ENCODE data around the gene SPDYE6.
"Not testable (repeated sequence)": the region's sequence is repeated elsewhere in the genome, so short reads cannot be mapped to it uniquely, and the experiment has no call there.

The SPDYE6 gene

GRCh38 chr7:102363549-102364393 lies 7.5 kb upstream of the SPDYE6 start:
- peak; percentile 99 for DNase-seq

- not testable (repeated sequence) for DNase-seq
Measured at GRCh38 chr7:102346983-102347382, 9.3 kb downstream of the SPDYE6 start.

DNA sequence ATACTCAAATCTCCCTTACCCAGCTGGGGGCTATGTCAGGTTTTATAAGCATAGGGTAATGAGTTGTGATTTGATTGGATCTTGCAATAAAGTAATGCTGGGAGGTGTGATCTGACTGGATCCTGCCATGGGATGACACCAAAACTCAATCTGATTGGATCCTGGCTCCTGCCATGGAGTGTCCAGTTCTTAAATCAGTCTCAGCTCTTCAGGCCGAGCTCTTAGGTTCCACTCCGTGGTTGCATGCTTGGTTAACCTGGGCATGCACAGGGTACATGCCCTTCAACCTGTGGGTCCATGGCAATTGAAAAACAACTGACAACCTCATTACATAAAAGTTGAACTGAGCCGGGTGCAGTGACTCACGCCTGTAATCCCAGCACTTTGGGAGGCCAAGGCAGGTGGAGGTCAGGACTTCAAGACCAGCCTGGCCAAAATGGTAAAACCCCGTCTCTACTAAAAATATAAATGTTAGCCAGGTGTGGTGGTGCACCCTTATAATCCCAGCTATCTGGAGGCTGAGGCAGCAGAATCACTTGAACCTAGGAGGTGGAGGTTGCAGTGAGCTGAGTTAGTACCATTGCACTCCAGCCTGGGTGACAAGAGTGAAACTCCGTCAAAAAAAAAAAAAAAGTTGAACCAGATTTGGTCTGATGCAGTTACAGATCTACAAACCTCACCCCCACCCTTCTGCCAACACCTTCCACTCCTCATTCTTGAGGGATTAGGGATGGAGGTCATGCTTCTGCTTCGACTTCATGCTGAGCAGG lies 15.5 kb downstream of the SPDYE6 start:
- not testable (repeated sequence) for DNase-seq

GRCh38 chr7:102337420-102337819 lies 18.8 kb downstream of the SPDYE6 start:
- DNase-seq = not testable (repeated sequence)

DNA sequence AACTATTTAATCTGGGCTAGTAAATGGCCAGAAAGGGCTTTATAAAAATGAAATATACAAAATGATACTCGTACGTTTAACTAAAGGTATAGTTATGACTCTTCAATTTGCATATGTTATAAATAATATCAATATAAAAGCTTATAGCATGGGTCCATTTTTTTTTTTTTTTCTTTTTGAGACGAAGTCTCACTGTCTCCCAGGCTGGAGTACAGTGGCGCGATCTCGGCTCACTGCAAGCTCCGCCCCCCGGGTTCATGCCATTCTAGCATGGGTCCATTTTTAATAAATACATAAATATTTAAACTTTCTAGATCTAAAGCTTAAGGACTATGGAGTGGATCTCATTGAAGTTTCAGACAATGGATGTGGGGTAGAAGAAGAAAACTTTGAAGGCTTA lies 19.2 kb downstream of the SPDYE6 start:
- not testable (repeated sequence) for DNase-seq

- peak; percentile 23 for DNase-seq
Measured at GRCh38 chr7:102335574-102335973, 20.7 kb downstream of the SPDYE6 start.

- DNase-seq = not testable (repeated sequence)
Measured at GRCh38 chr7:102330666-102331460, 25.4 kb downstream of the SPDYE6 start.

DNA sequence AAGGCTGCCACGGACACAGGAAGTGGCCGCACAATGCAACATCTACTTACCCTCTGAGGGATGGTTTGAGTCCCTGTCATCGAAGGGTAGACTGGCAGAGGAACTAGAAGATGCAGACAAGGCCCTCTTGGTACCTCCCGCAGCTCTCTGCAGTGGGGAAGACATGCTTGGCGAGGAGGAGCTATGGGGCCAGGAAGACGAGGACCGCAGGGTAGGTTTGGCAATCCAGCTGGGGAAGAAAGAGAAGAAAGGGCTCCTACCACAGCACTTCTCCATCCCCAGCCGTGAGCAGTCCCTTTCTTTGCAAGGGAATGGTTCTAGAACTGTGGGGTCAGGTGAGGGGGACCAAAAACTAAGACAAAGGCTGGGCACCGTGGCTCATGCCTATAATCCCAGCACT lies 26.9 kb downstream of the SPDYE6 start:
- DNase-seq = not testable (repeated sequence)

- DNase-seq = not testable (repeated sequence)
Measured at GRCh38 chr7:102328863-102329262, 27.4 kb downstream of the SPDYE6 start.

DNA sequence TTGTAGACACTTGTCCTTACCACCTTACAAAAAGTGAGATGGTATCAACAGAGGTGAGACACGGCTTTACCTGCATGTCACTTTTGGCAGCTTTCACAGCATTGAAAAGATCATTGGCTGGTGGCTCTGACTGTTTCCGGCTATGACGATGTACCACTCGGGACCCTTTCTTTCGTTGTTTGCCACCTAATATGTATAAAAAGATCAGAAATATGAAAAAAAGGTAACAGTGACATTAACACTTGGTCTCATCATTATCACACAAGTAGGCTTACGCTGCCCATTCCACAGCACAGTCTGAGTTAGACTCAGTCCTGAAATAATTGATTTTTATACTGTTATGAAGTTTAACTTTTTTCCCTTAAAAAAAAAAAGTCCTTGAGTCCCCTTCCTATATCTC lies 29.1 kb downstream of the SPDYE6 start:
- not testable (repeated sequence) for DNase-seq

DNA sequence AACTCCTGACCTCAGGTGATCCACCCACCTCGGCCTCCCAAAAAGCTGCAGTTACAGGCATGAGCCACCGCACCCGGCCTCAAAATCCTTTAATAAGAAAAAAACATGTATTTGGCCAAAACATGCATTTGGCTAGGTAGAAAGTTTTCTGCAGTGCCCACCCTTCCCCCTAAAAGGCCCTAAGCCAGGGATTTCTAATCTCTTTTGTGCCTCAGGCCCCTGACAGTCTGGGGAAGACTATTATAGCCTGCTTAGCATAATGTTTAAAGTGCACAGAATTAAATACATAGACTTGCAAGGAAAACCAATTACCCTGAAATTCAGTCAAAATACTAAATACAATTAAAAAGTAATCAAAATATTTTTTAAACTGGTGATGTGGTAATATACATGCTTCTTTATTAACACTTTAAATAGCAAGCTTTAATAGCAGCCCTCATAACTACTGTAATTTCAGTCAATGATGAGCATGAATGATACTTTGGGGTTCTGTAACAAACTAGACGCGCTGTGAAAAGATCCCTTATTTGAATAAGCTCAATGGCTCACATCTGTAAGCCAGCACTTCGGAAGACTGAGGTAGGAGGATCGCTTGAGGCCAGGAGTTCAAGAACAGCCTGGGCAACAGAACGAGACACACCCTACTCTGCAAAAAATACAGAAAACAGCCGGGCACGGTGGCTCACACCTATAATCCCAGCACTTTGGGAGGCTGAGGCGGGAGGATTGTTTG lies 29.9 kb downstream of the SPDYE6 start:
- DNase-seq = no peak

GRCh38 chr7:102325106-102325505 lies 31.1 kb downstream of the SPDYE6 start:
- not testable (repeated sequence) for DNase-seq

- DNase-seq = no peak
Measured at GRCh38 chr7:102323914-102324195, 32.4 kb downstream of the SPDYE6 start.

DNA sequence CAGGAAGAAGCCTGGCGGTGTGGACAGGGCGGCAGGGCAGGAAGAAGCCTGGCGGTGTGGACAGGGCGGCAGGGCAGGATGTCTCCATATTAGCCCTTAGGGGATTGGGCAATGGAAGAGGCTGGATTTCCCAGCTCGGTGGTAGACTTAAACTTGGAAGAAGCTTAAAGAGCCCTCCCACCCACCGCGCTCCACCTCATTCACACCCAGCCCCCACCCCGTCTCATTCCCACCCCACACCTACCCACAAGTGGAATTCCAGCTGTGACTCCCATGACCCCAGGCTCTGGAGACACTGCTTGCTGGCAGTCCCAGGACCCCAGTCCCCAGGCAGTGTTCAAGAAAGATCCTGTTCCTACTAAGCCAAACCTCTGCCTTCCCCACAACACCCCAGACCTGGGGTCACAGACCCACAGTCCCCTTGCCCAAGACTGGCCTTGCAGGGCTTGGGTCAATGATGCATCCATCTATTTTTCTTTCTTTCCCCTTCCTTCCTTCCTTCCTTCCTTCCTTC lies 34.0 kb downstream of the SPDYE6 start:
- DNase-seq = no peak

DNA sequence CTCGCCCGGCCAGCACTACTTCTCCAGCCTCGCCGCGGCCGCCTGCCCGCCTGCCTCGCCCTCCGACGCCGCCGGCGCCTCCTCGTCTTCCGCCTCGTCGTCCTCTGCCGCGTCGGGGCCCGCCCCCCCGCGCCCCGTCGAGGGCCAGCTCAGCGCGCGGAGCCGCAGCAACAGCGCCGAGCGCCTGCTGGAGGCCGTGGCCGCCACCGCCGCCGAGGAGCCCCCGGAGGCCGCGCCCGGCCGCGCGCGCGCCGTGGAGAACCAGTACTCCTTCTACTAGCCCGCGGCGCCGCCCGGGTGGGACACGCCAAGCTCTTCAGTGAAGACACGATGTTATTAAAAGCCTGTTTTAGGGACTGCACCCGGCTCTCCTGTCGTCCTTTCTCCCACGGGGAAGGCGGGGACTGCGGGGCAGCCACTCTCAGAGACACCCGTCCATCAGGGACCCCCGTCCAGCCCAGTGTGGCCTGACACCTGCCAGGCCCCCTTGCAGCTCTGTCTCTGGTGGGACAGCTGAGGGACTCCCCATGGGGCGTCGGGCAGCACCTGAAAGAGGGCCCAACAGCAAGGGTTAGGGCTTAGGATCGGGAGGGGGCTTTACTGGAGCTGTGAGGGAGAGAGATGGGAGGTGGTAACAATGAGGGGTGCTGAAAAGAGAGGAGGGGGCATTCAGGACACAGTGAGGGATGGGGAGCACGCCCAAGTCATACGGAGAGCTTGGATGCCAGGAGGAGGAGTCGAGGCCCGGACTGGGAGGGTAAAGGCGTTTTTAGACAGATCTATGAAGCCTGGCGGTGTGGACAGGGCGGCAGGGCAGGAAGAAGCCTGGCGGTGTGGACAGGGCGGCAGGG lies 34.7 kb downstream of the SPDYE6 start:
- DNase-seq = peak; percentile 86

- DNase-seq = no peak
Measured at GRCh38 chr7:102320601-102321350, 35.5 kb downstream of the SPDYE6 start.

DNA sequence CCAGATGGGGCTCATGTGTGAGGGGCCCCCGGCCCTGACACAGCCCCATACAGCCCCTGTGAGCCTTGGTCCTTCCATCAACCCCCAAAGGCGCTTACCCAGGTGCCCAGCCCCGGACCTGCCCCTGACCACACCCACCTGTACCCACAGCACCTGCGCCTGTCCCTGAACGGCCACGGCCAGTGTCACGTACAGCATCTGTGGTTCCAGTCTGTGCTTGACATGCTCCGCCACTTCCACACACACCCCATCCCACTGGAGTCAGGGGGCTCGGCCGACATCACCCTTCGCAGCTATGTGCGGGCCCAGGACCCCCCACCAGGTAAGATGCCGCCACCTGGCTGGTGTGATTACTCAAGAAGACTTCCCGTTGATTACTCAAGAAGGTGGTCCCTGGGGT lies 36.1 kb downstream of the SPDYE6 start:
- DNase-seq = no peak

DNA sequence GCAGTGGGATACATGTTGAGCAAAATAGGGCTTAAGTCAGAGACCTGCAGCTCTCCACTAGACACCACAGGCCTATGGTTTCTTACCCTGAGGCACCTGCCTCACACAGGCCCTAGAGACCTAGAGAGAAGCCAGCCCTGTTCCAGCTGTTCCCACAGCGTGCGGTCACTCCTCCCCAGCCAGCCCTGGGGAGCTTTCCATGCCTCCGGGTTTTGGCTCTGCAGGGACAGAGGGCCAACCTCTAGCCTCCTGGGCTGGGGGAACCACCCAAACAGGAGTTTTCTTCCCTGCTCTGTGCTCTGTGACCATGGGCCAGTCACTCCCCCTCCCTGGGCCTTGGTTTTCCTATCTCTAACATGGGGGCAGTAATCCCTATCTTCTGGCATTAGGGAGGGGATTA lies 36.6 kb downstream of the SPDYE6 start:
- DNase-seq = no peak

- peak; percentile 85 for DNase-seq
Measured at GRCh38 chr7:102318482-102318971, 37.7 kb downstream of the SPDYE6 start.

DNA sequence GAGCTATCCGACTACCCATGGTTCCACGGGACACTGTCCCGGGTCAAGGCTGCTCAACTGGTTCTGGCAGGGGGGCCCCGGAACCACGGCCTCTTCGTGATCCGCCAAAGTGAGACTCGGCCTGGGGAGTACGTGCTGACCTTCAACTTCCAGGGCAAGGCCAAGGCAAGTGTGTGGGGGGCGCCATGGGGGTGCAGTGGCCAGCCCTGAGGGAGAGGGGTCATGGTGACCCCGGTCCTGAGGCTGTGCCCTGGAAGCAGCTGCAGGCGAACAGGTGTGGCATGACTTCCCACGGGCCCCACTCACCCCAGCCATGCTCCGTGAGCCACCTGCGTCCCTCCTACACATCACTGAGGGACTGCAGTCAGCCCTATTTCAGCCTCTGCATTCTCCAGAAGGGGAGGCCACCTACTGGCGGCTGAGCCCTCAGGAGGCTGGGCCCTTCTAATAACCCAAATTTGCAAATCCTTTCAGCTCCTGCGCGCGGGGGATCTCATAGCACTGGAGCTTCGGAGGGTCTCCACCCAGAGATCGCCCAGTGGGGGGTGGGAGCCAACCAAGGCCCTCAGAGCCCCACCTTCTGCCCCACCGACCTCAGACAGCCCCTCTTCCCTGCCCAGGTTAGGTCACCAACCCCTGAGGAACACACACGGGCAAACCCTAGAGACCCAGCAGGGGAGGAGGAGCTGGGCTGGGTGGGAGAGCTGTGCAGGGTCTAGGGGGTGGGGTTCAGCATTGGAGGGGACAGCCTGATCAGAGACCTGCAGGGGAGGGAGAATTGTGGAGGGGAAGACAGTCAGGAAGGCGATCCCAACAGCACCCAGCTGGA lies 38.8 kb downstream of the SPDYE6 start:
- DNase-seq = no peak
